Esophagus muscularis mucosa (tissue), 4 donors: ENCODE measurements around the gene MSS51. TPM values are rescaled to one million over a fixed set of nuclear protein-coding genes. Genes with fewer than 3 reads are reported as not detected.

ENCODE experiments used
- DNase-seq: peaks from one replicate; pipeline ENCODE4 v3.0.0-alpha.2; 2017; ENCODE audit errors: extremely low spot score
- H3K27ac ChIP-seq, 4 donors: fragments of 200-600 bp; sonication (generic); replicated peaks in 1 of 4; 1 replicate in 3 of 4; 2 replicates in 1 of 4; pipeline ENCODE4 v1.5.1; 2016 to 2019; ENCODE audit warnings: mild to moderate bottlenecking in 1 of 4
- H3K27me3 ChIP-seq, 4 donors: fragments of 200-600 bp; sonication (generic); one replicate each; pipeline versions ENCODE4 v1.5.1 to v1.6.0; 2016 to 2019
- H3K36me3 ChIP-seq, 4 donors: fragments of 200-600 bp; sonication (generic); one replicate each; pipeline ENCODE4 v1.5.1; 2016 to 2019
- H3K4me1 ChIP-seq, 4 donors: fragments of 200-600 bp; sonication (generic); one replicate each; pipeline ENCODE4 v1.5.1; 2016 to 2019
- H3K4me3 ChIP-seq, 4 donors: fragments of 200-600 bp; sonication (generic); 1 replicate in 2 of 4; 2 replicates in 2 of 4; pipeline ENCODE4 v1.5.1; 2016 to 2019; ENCODE audit warnings: mild to moderate bottlenecking in 4 of 4, moderate library complexity in 1 of 4
- H3K9me3 ChIP-seq, 4 donors: fragments of 200-600 bp; sonication (generic); 1 replicate in 3 of 4; 2 replicates in 1 of 4; pipeline ENCODE4 v1.5.1; 2016 to 2019
- EP300 ChIP-seq: sonication (generic); formaldehyde crosslinking; IDR thresholded peaks from one replicate; pipeline ENCODE4 v1.6.1; 2017; ENCODE audit warnings: antibody characterized with exemption
- POLR2A ChIP-seq: fragments of 450-650 bp; IDR thresholded peaks from one replicate; pipeline ENCODE4 v1.6.1; 2017; ENCODE audit warnings: antibody characterized with exemption, moderate library complexity, mild to moderate bottlenecking, low read depth
- POLR2AphosphoS5 ChIP-seq, 2 donors: sonication (generic); formaldehyde crosslinking; IDR thresholded peaks; one replicate each; pipeline ENCODE4 v1.6.1; 2017; ENCODE audit warnings: antibody characterized with exemption in 2 of 2
- WGBS: methylation state at CpG from one replicate; pipeline ENCODE4 v1.1.5; 2018; 5-methylcytosine and 5-hydroxymethylcytosine counted together
- intact Hi-C: fragments of 100-400 bp; cut with DNase I; formaldehyde crosslinking; loops from one replicate; pipeline ENCODE4 v1.15.1; 2023
- total RNA-seq, 4 donors: library from RNA; depleted of rRNA; stranded (reverse); fragments of >200 nt; gene quantifications; one replicate each; pipeline versions ENCODE4 v1.1.0 to v1.2.1, GENCODE V29; 2016
- TF ChIP-seq, protein P1 (sequence below), 3 experiments: fragments of 200-600 bp in 2 of 3; fragments of 450-650 bp in 1 of 3; sonication (generic) in 2 of 3; IDR thresholded peaks; one replicate each; pipeline ENCODE4 v1.5.1; 2017 to 2019; ENCODE audit warnings: antibody characterized with exemption in 3 of 3, mild to moderate bottlenecking in 2 of 3, moderate library complexity in 1 of 3

Gene MSS51
- total RNA-seq, 4 donors from 2014 or later = 0.83 to 2.7 (median 1.4) TPM

GRCh38 chr10:73414230-73414945 is 19.0 kb downstream of the MSS51 start:
- whole genome bisulfite sequencing = 9% methylated on average over 15 of the region's 17 CpGs

DNA sequence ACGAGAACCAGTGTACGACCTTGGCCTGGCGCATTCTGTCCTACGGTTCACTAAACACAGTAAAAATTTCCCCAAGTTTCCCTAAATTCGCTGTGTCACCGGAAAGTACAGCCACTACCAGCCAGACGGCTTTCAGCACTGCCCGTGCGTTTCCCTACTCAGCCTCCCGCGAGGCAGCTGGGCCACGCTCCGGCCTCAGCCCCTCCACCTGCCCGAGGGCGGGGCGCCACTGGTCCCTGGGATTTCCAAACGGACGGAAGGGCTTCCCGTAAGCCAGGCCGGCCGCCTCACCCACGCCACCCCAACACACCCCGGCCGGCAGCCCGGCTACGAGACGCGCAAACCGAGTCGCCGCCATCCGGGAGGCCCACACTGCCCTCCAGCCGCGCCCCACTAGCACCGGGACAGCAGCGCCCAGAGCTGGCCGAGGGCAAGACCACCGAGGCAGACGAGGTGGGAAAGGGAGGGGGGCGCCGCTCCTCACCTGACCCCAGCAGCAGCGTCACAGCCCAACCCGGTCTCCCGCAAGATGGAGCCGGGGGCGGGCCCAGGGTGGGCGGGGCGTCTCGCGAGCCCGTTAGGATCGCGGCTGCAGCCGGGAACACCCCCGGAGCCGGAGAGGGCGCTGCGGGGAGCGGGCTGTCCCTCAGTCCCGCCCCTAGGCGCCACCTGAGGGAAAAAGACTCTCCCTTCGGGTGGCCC is 19.7 kb downstream of the MSS51 start, which contains the start of gene ANXA7:
TSS of gene ANXA7 (minus strand) at position 531 of the 702 bp plus-strand sequence. CDS start 13,202 bp downstream, outside the sequence.
- 0% methylated on average over 12 of the region's 62 CpGs for WGBS
- no peaks in the 10 kb centered on the region for H3K9me3 ChIP-seq
- H3K27ac ChIP-seq = peak within 1 kb of the TSS; percentile 91 to 97 (median 94)
- TF ChIP-seq EP300 (peak; percentile 42), POLR2AphosphoS5 (IDR thresholded peaks at IDR 0.05) (peak; percentile 87 to 97), POLR2A (peak; percentile 83)
- TF ChIP-seq, protein P1, sequence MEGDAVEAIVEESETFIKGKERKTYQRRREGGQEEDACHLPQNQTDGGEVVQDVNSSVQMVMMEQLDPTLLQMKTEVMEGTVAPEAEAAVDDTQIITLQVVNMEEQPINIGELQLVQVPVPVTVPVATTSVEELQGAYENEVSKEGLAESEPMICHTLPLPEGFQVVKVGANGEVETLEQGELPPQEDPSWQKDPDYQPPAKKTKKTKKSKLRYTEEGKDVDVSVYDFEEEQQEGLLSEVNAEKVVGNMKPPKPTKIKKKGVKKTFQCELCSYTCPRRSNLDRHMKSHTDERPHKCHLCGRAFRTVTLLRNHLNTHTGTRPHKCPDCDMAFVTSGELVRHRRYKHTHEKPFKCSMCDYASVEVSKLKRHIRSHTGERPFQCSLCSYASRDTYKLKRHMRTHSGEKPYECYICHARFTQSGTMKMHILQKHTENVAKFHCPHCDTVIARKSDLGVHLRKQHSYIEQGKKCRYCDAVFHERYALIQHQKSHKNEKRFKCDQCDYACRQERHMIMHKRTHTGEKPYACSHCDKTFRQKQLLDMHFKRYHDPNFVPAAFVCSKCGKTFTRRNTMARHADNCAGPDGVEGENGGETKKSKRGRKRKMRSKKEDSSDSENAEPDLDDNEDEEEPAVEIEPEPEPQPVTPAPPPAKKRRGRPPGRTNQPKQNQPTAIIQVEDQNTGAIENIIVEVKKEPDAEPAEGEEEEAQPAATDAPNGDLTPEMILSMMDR (IDR thresholded peaks at IDR 0.05) = peak in 2 of 3 experiments; percentile 34 to 45
- no peaks in the 10 kb centered on the region for H3K36me3 ChIP-seq
- intact Hi-C loops = loop anchor here (5.0 kb wide), 1 partner anchor 161 kb away; the partner anchor contains the start of gene MRPS16
- peak; percentile 96 for DNase-seq
- H3K4me1 ChIP-seq = peaks cover 21 to 27% (median 25%) of the 10 kb centered on the region in 4 donors
- H3K4me3 ChIP-seq = peak within 1 kb of the TSS; percentile 79 to 90 (median 84)
- H3K27me3 ChIP-seq = no peaks in the 10 kb centered on the region

More at GRCh38 chr10:73414230-73414945, 19.0 kb downstream of the MSS51 start:
- DNase-seq = no peak
- Histone ChIP-seq H3K4me3 (peak overlapping the region; percentile 79 to 90 (median 84)), H3K4me1 (peaks cover 21 to 27% (median 24%) of the 10 kb centered on the region in 4 donors), H3K9me3 (no peaks in the 10 kb centered on the region), H3K27me3 (no peaks in the 10 kb centered on the region), H3K36me3 (no peaks in the 10 kb centered on the region), H3K27ac (peak overlapping the region; percentile 91 to 97 (median 94))
- TF ChIP-seq POLR2A (no peak), EP300 (no peak)
- TF ChIP-seq, protein P1 (IDR thresholded peaks at IDR 0.05) = peak in 1 of 3 experiments; percentile 23
- intact Hi-C loops = loop anchor here (5.0 kb wide), 1 partner anchor 162 kb away; the partner anchor contains the start of gene MRPS16

- intact Hi-C loops = loop anchor here (5.0 kb wide), 1 partner anchor 161 kb away; the partner anchor contains the start of gene MRPS16
- TF ChIP-seq, protein P1 (IDR thresholded peaks at IDR 0.05) = no peak
- no peak for TF ChIP-seq POLR2A
- no peak for TF ChIP-seq POLR2AphosphoS5 (IDR thresholded peaks at IDR 0.05)
- TF ChIP-seq EP300 = no peak
- Histone ChIP-seq H3K4me1 (peaks cover 21 to 27% (median 27%) of the 10 kb centered on the region in 4 donors), H3K4me3 (peak overlapping the region; percentile 79 to 90 (median 84)), H3K27me3 (no peaks in the 10 kb centered on the region), H3K9me3 (no peaks in the 10 kb centered on the region), H3K36me3 (peaks cover 0 to under 1% (median 0%) of the 10 kb centered on the region in 4 donors), H3K27ac (peak overlapping the region; percentile 91 to 97 (median 94))
- 3% methylated on average over 9 of the region's 9 CpGs for WGBS
- no peak for DNase-seq
Observed at GRCh38 chr10:73413108-73413527, 20.2 kb downstream of the MSS51 start.

DNA sequence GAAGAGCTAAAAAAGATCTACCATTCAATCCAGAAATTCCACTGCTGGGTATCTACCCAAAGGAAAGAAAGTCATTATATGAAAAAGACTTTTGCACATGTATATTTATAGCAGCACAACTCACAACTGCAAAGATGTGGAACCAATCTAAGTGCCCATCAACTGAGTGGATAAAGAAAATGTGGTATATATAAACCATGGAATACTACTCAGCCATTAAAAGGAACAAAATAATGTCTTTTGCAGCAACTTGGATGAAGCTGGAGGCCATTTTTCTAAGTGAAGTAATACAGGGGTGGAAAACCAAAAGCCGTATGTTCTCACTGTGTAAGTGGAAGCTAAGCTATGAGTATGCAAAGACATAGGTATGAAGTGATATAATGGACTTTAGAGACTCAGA is 22.5 kb downstream of the MSS51 start:
- 100% methylated on average over 1 of the region's 1 CpG for WGBS
- H3K4me1 ChIP-seq = peaks cover 26 to 38% (median 29%) of the 10 kb centered on the region in 4 donors
- peaks cover 0 to 14% (median 5%) of the 10 kb centered on the region in 4 donors for H3K36me3 ChIP-seq
- DNase-seq = no peak
- no peak overlapping the region for H3K27ac ChIP-seq
- H3K27me3 ChIP-seq = no peaks in the 10 kb centered on the region
- intact Hi-C loops = loop anchor here (5.0 kb wide), 1 partner anchor 159 kb away; the partner anchor contains the start of gene MRPS16
- no peak for TF ChIP-seq POLR2AphosphoS5 (IDR thresholded peaks at IDR 0.05)
- TF ChIP-seq, protein P1 (IDR thresholded peaks at IDR 0.05) = no peak
- no peak for TF ChIP-seq EP300
- no peak for TF ChIP-seq POLR2A
- no peaks in the 10 kb centered on the region for H3K9me3 ChIP-seq
- H3K4me3 ChIP-seq = no peak overlapping the region
